H1 (cell line): Measurements from ENCODE around the gene EPHA5. TPM values are rescaled to one million over a fixed set of nuclear protein-coding genes. Genes with fewer than 3 reads are reported as not detected.

Experiments
- CTCF ChIA-PET: fragments of 300-600 bp; sonication (Branson Sonifier 250); formaldehyde crosslinking; loops from one replicate; lab custom pipeline; 2021; ENCODE audit not compliant: partially characterized antibody; lab: Charles Lee
- POLR2A ChIA-PET: fragments of 300-600 bp; sonication (Branson Sonifier 250); formaldehyde crosslinking; loops from one replicate; lab custom pipeline; 2021; ENCODE audit warnings: inconsistent platforms; ENCODE audit not compliant: partially characterized antibody; lab: Charles Lee
- DNase-seq, 2 experiments: peaks; one replicate each; pipeline versions ENCODE4 v3.0.0 to v3.0.0-alpha.2; 2010 to 2022; ENCODE audit warnings: low spot score in 2 of 2, low read depth in 1 of 2, mixed read lengths in 1 of 2
- FAIRE-seq: peaks from 2 replicates; lab custom pipeline; 2011; peaks lifted over from hg19 to GRCh38; lab: Jason Lieb, UNC
- H2AFZ ChIP-seq: 2 replicates; pipeline ENCODE4 v1.8.1; 2012; ENCODE audit warnings: low read length, inconsistent platforms
- H2AK5ac ChIP-seq: 2 replicates; pipeline ENCODE4 v1.6.1; 2013; ENCODE audit warnings: low read depth, low read length
- H2BK120ac ChIP-seq: replicated peaks from 2 replicates; pipeline ENCODE3; 2013; ENCODE audit warnings: low read depth, low read length, inconsistent platforms
- H2BK12ac ChIP-seq: 2 replicates; pipeline ENCODE4 v1.6.1; 2013; ENCODE audit warnings: low read depth, low read length
- H2BK15ac ChIP-seq: 2 replicates; pipeline ENCODE4 v1.6.1; 2013; ENCODE audit warnings: low read length
- H2BK20ac ChIP-seq: 2 replicates; pipeline ENCODE4 v1.6.1; 2013; ENCODE audit warnings: low read length
- H2BK5ac ChIP-seq: 2 replicates; pipeline ENCODE4 v1.6.1; 2013; ENCODE audit warnings: low read depth, low read length
- H3K14ac ChIP-seq: 2 replicates; pipeline ENCODE4 v1.6.1; 2013; ENCODE audit warnings: inconsistent platforms; ENCODE audit not compliant: insufficient read length
- H3K18ac ChIP-seq: 2 replicates; pipeline ENCODE4 v1.6.1; 2013; ENCODE audit warnings: low read length; ENCODE audit errors: extremely low read depth
- H3K23ac ChIP-seq: 2 replicates; pipeline ENCODE4 v1.6.1; 2013; ENCODE audit warnings: inconsistent platforms; ENCODE audit not compliant: insufficient read length
- H3K23me2 ChIP-seq: 2 replicates; pipeline ENCODE4 v1.6.1; 2013; ENCODE audit warnings: low read depth, low read length
- H3K27ac ChIP-seq: 2 replicates; pipeline ENCODE4 v1.6.1; 2011; ENCODE audit warnings: low read depth, low read length, inconsistent platforms
- H3K27me3 ChIP-seq, 4 experiments: replicated peaks in 1 of 4; 1 replicate in 1 of 4; 2 replicates in 3 of 4; pipeline versions ENCODE4 v1.6.1 to v1.8.1; 2011 to 2013; ENCODE audit warnings: low read length in 3 of 4, mild to moderate bottlenecking in 3 of 4, inconsistent platforms in 2 of 4, mixed read lengths in 2 of 4, moderate library complexity in 1 of 4; ENCODE audit not compliant: control insufficient read depth in 3 of 4, insufficient read depth in 3 of 4; ENCODE audit errors: extremely low read depth in 1 of 4
- H3K36me3 ChIP-seq, 4 experiments: 2 replicates each; pipeline versions ENCODE4 v1.6.1 to v1.8.1; 2011 to 2013; ENCODE audit warnings: mild to moderate bottlenecking in 4 of 4, low read length in 3 of 4, moderate library complexity in 2 of 4, control low read depth in 1 of 4, inconsistent platforms in 1 of 4; ENCODE audit not compliant: insufficient read depth in 4 of 4, control insufficient read depth in 2 of 4
- H3K4ac ChIP-seq: replicated peaks from 2 replicates; pipeline ENCODE3; 2013; ENCODE audit warnings: low read length, low read depth, mixed read lengths, inconsistent platforms; ENCODE audit not compliant: insufficient read length
- H3K4me1 ChIP-seq, 4 experiments: replicated peaks in 1 of 4; 1 replicate in 1 of 4; 2 replicates in 3 of 4; pipeline versions ENCODE4 v1.6.1 to v1.8.1; 2011 to 2013; ENCODE audit warnings: low read length in 3 of 4, inconsistent platforms in 2 of 4, mixed read lengths in 1 of 4; ENCODE audit not compliant: insufficient read depth in 4 of 4, control insufficient read depth in 3 of 4
- H3K4me2 ChIP-seq, 2 experiments: 2 replicates each; pipeline versions ENCODE4 v1.6.1 to v1.8.1; 2011 to 2013; ENCODE audit warnings: low read depth in 2 of 2, low read length in 2 of 2, control low read depth in 1 of 2, inconsistent platforms in 1 of 2, mild to moderate bottlenecking in 1 of 2; ENCODE audit not compliant: insufficient read depth in 1 of 2
- H3K4me3 ChIP-seq, 4 experiments: fragments of 200-600, 300-600 bp in 1 of 4; sonication (generic), shearing (Covaris generic), sonication (Bioruptor Twin) in 1 of 4; 2 replicates each; pipeline versions ENCODE4 v1.5.1 to v1.8.1; 2011 to 2016; ENCODE audit warnings: low read length in 4 of 4, low read depth in 3 of 4, control low read depth in 2 of 4, inconsistent platforms in 2 of 4, mild to moderate bottlenecking in 2 of 4, mixed read lengths in 1 of 4, moderate library complexity in 1 of 4; ENCODE audit not compliant: insufficient read depth in 2 of 4; ENCODE audit errors: extremely low read depth in 1 of 4
- H3K56ac ChIP-seq: replicated peaks from 2 replicates; pipeline ENCODE3; 2013; ENCODE audit warnings: low read depth, mild to moderate bottlenecking, mixed read lengths, low read length, inconsistent platforms; ENCODE audit not compliant: insufficient read length
- H3K79me1 ChIP-seq: 2 replicates; pipeline ENCODE4 v1.6.1; 2013; ENCODE audit warnings: low read depth, low read length, control low read depth
- H3K79me2 ChIP-seq, 2 experiments: 2 replicates each; pipeline versions ENCODE4 v1.6.1 to v1.8.1; 2012 to 2013; ENCODE audit warnings: low read length in 2 of 2, mild to moderate bottlenecking in 2 of 2, inconsistent platforms in 1 of 2; ENCODE audit not compliant: insufficient read depth in 2 of 2, control insufficient read depth in 1 of 2
- H3K9ac ChIP-seq, 4 experiments: replicated peaks in 1 of 4; 1 replicate in 1 of 4; 2 replicates in 3 of 4; pipeline versions ENCODE4 v1.6.1 to v1.8.1; 2011 to 2013; ENCODE audit warnings: low read depth in 3 of 4, low read length in 3 of 4, control low read depth in 2 of 4, mild to moderate bottlenecking in 2 of 4, moderate library complexity in 2 of 4, inconsistent platforms in 1 of 4; ENCODE audit errors: extremely low read depth in 1 of 4
- H3K9me3 ChIP-seq, 2 experiments: 2 replicates each; pipeline versions ENCODE4 v1.6.1 to v1.8.1; 2012 to 2013; ENCODE audit warnings: mild to moderate bottlenecking in 2 of 2, moderate library complexity in 2 of 2, control low read depth in 1 of 2, inconsistent platforms in 1 of 2, low read depth in 1 of 2, low read length in 1 of 2, mixed read lengths in 1 of 2; ENCODE audit not compliant: insufficient read depth in 2 of 2
- H4K20me1 ChIP-seq, 2 experiments: replicated peaks in 1 of 2; 2 replicates each; pipeline versions ENCODE3 to v1.8.1; 2011 to 2013; ENCODE audit warnings: inconsistent platforms in 2 of 2, low read length in 2 of 2, mild to moderate bottlenecking in 1 of 2; ENCODE audit not compliant: insufficient read depth in 2 of 2, control insufficient read depth in 1 of 2
- H4K5ac ChIP-seq: 2 replicates; pipeline ENCODE4 v1.6.1; 2013; ENCODE audit warnings: low read length, low read depth, mixed read lengths, inconsistent platforms; ENCODE audit not compliant: insufficient read length
- H4K8ac ChIP-seq: 2 replicates; pipeline ENCODE4 v1.8.0; 2013; ENCODE audit warnings: mild to moderate bottlenecking, moderate library complexity, low read length, inconsistent platforms; ENCODE audit not compliant: insufficient read depth; ENCODE audit errors: extremely low read depth
- H4K91ac ChIP-seq: replicated peaks from 2 replicates; pipeline ENCODE3; 2013; ENCODE audit warnings: low read length, mixed read lengths, inconsistent platforms; ENCODE audit not compliant: insufficient read length
- NANOG ChIP-seq: IDR thresholded peaks from 2 replicates; pipeline ENCODE4 v1.6.1; 2011; ENCODE audit warnings: low read length, low read depth, mild to moderate bottlenecking, inconsistent platforms; ENCODE audit not compliant: insufficient read depth, poor library complexity, severe bottlenecking
- POLR2A ChIP-seq, 2 experiments: IDR thresholded peaks; 1 replicate in 1 of 2; 2 replicates in 1 of 2; pipeline ENCODE4 v1.6.1; 2011; ENCODE audit warnings: low read depth in 2 of 2, low read length in 2 of 2, mild to moderate bottlenecking in 2 of 2; ENCODE audit errors: control extremely low read depth in 1 of 2
- TAF1 ChIP-seq: IDR thresholded peaks from 2 replicates; pipeline ENCODE4 v1.6.1; 2011; ENCODE audit warnings: mild to moderate bottlenecking, low read depth, low read length
- WGBS, 2 experiments: shearing (Covaris generic) in 1 of 2; methylation state at CpG; one replicate each; pipeline versions ENCODE4 v1.1.6 to v1.1.7; 2013 to 2015; ENCODE audit warnings: low lambda C conversion rate in 2 of 2, mixed read lengths in 2 of 2, inconsistent platforms in 1 of 2, low coverage in 1 of 2, missing lambda C conversion rate in 1 of 2; ENCODE audit not compliant: insufficient replicate concordance in 2 of 2, insufficient coverage in 1 of 2, insufficient read length in 1 of 2; ENCODE audit errors: extremely low coverage in 1 of 2, missing lambda C conversion rate in 1 of 2; 5-methylcytosine and 5-hydroxymethylcytosine counted together
- polyA plus RNA-seq, 7 experiments: library from polyadenylated mRNA; depleted of rRNA in 3 of 7; stranded (reverse) in 5 of 7; unstranded in 2 of 7; fragments of >200 nt in 5 of 7; fragments of 200-250 nt in 2 of 7; gene quantifications; 1 replicate in 5 of 7; 2 replicates in 1 of 7; 4 replicates in 1 of 7; pipeline versions ENCODE4 v1.2.1 to v1.2.3, GENCODE V29; 2011 to 2013; ENCODE audit warnings: missing spikeins in 2 of 7, mixed read lengths in 2 of 7
- total RNA-seq: library from RNA; stranded (reverse); fragmentation: NEBNext Ultra II Directional; extraction: Animal tissue kit (Norgen Biotek cat#: 25700); gene quantifications from 2 replicates; pipeline ENCODE4 v1.2.1, GENCODE V29; 2021
- TF ChIP-seq, protein P1 (sequence below): IDR thresholded peaks from 2 replicates; pipeline ENCODE4 v1.6.1; 2011; ENCODE audit warnings: low read depth, mild to moderate bottlenecking, low read length; ENCODE audit not compliant: insufficient read depth

The EPHA5 gene
- total and polyA plus RNA-seq, 2 of the 8 experiments (the other 6 are each of a cell fraction or from before 2014, with no cell fraction given): 0.03 to 0.11 TPM

DNA sequence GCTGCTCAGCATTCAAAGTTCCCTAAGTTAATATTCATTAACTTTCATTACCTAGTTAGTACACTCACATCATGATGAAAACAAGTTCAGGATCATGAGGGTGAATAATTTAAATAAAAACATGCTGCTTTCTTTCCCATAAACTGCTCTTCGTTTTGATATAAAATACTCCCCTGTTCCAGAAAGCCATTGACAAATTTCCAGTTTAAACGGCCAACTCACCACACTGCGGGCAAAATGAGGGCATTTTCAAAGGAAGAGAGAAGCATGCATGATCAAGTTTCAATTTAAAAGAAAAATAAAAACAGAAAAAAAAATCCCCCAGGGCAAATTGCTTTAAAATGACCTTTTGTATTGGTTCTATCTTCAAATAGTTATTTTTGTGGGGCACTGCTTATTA, 69.6 kb downstream of the EPHA5 start:
- H4K8ac ChIP-seq: no peak overlapping the region
- POLR2A ChIA-PET: no interaction called here
- H3K14ac ChIP-seq: no peak overlapping the region
- no peak overlapping the region for H3K4me3 ChIP-seq
- no peak for DNase-seq
- H2BK15ac ChIP-seq: no peak overlapping the region
- no peak overlapping the region for H3K4me2 ChIP-seq
- H3K56ac ChIP-seq: no peak overlapping the region
- no peak overlapping the region for H2AK5ac ChIP-seq
- H3K36me3 ChIP-seq: no peaks in the 10 kb centered on the region
- no peak overlapping the region for H2BK12ac ChIP-seq
- no peak overlapping the region for H2BK5ac ChIP-seq
- CTCF ChIA-PET: no interaction called here
- no peak overlapping the region for H3K9ac ChIP-seq
- H3K27ac ChIP-seq: no peak overlapping the region
- H3K79me1 ChIP-seq: no peaks in the 10 kb centered on the region
- no peak overlapping the region for H3K18ac ChIP-seq
- H2BK20ac ChIP-seq: no peak overlapping the region
- no peaks in the 10 kb centered on the region for H3K27me3 ChIP-seq
- H4K20me1 ChIP-seq: no peaks in the 10 kb centered on the region
- no peaks in the 10 kb centered on the region for H3K4me1 ChIP-seq
- no peak overlapping the region for H4K5ac ChIP-seq
- no peak overlapping the region for H2BK120ac ChIP-seq
- H4K91ac ChIP-seq: no peak overlapping the region
- no peaks in the 10 kb centered on the region for H3K79me2 ChIP-seq
- H3K9me3 ChIP-seq: no peaks in the 10 kb centered on the region
- no peak overlapping the region for H3K4ac ChIP-seq
- H2AFZ ChIP-seq: no peak overlapping the region
- TF ChIP-seq, protein P1, sequence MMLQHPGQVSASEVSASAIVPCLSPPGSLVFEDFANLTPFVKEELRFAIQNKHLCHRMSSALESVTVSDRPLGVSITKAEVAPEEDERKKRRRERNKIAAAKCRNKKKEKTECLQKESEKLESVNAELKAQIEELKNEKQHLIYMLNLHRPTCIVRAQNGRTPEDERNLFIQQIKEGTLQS: no peak
- TF ChIP-seq POLR2A (IDR thresholded peaks at IDR 0.05; ENCODE audit: control extremely low read depth in 1 of 2, low read depth in 2 of 2, low read length in 2 of 2) (no peak), TAF1 (no peak), NANOG (no peak)
- TF ChIP-seq, all 59 proteins: peak for 0
- no peaks in the 10 kb centered on the region; the same call in 1 of the 2 replicates for H3K23me2 ChIP-seq
- H3K23ac ChIP-seq: no peak overlapping the region
- WGBS, 2 experiments: 84% methylated on average over 3 of the region's 3 CpGs; no CpG with 5 or more reads in 1 of the 2 experiments
- FAIRE-seq: no peak
